Peyer's patch (tissue), 4 donors: ENCODE measurements around the gene ARHGAP24. TPM values are rescaled to one million over a fixed set of nuclear protein-coding genes. Genes with fewer than 3 reads are reported as not detected.

ENCODE experiments used
- DNase-seq, 3 donors: peaks; one replicate each; pipeline ENCODE4 v3.0.0-alpha.2; 2017 to 2019
- H3K27ac ChIP-seq, 4 donors: fragments of 200-600 bp; sonication (generic); one replicate each; pipeline ENCODE4 v1.5.1; 2016 to 2019
- H3K27me3 ChIP-seq, 2 donors: fragments of 200-600 bp; sonication (generic); one replicate each; pipeline ENCODE4 v1.5.1; 2019
- H3K36me3 ChIP-seq, 3 donors: fragments of 200-600 bp; sonication (generic); one replicate each; pipeline ENCODE4 v1.5.1; 2016 to 2019
- H3K4me1 ChIP-seq, 4 donors: fragments of 200-600 bp; sonication (generic); one replicate each; pipeline ENCODE4 v1.5.1; 2016 to 2019
- H3K4me3 ChIP-seq, 4 donors: fragments of 200-600 bp; sonication (generic); 1 replicate in 3 of 4; 2 replicates in 1 of 4; pipeline ENCODE4 v1.5.1; 2016 to 2019; ENCODE audit warnings: mild to moderate bottlenecking in 1 of 4
- H3K9me3 ChIP-seq, 4 donors: fragments of 200-600 bp; sonication (generic); one replicate each; pipeline ENCODE4 v1.5.1; 2016 to 2019; ENCODE audit warnings: mild to moderate bottlenecking in 1 of 4
- CTCF ChIP-seq, 6 experiments: fragments of 450-650 bp in 4 of 6; fragments of 200-600 bp in 2 of 6; sonication (generic) in 1 of 6; IDR thresholded peaks; one replicate each; pipeline ENCODE4 v1.5.1; 2017 to 2019; ENCODE audit warnings: antibody characterized with exemption in 6 of 6, mild to moderate bottlenecking in 3 of 6, moderate library complexity in 1 of 6
- POLR2A ChIP-seq, 2 donors: fragments of 450-650 bp; IDR thresholded peaks; one replicate each; pipeline ENCODE4 v1.5.1; 2017; ENCODE audit warnings: antibody characterized with exemption in 2 of 2, mild to moderate bottlenecking in 2 of 2, moderate library complexity in 2 of 2
- total RNA-seq, 4 donors: library from RNA; depleted of rRNA; stranded (reverse); fragments of >200 nt; gene quantifications; one replicate each; pipeline ENCODE4 v1.1.0, GENCODE V29; 2016

ARHGAP24 gene
- total RNA-seq, 4 donors from 2014 or later = 4.7 to 330 (median 20.0) TPM

- TF ChIP-seq POLR2A (IDR thresholded peaks at IDR 0.05) (no peak), CTCF (IDR thresholded peaks at IDR 0.05) (no peak)
- Histone ChIP-seq H3K27me3 (no peaks in the 10 kb centered on the region), H3K9me3 (no peaks in the 10 kb centered on the region), H3K27ac (peak overlapping the region in 2 of 4 donors; percentile 52 to 79), H3K36me3 (no peaks in the 10 kb centered on the region), H3K4me3 (no peak overlapping the region), H3K4me1 (peaks cover 0 to 15% (median 0%) of the 10 kb centered on the region in 4 donors)
- DNase-seq = peak in 2 of 3 donors; percentile 65 to 67
Observed at GRCh38 chr4:85557016-85557901, 82.3 kb downstream of the ARHGAP24 start.

GRCh38 chr4:85565761-85566480, 91.0 kb downstream of the ARHGAP24 start:
- Histone ChIP-seq H3K27me3 (no peaks in the 10 kb centered on the region), H3K27ac (no peak overlapping the region), H3K4me1 (no peaks in the 10 kb centered on the region), H3K4me3 (no peak overlapping the region), H3K36me3 (no peaks in the 10 kb centered on the region), H3K9me3 (no peaks in the 10 kb centered on the region)
- TF ChIP-seq CTCF (IDR thresholded peaks at IDR 0.05) = no peak
- no peak for TF ChIP-seq POLR2A (IDR thresholded peaks at IDR 0.05)
- no peak for DNase-seq

- no peak for TF ChIP-seq POLR2A (IDR thresholded peaks at IDR 0.05)
- no peak for TF ChIP-seq CTCF (IDR thresholded peaks at IDR 0.05)
- no peaks in the 10 kb centered on the region for H3K27me3 ChIP-seq
- no peak for DNase-seq
- H3K36me3 ChIP-seq = no peaks in the 10 kb centered on the region
- no peak overlapping the region for H3K4me3 ChIP-seq
- no peak overlapping the region for H3K27ac ChIP-seq
- no peaks in the 10 kb centered on the region for H3K4me1 ChIP-seq
- no peaks in the 10 kb centered on the region for H3K9me3 ChIP-seq
Observed at GRCh38 chr4:85569730-85570299, 94.9 kb downstream of the ARHGAP24 start.

DNA sequence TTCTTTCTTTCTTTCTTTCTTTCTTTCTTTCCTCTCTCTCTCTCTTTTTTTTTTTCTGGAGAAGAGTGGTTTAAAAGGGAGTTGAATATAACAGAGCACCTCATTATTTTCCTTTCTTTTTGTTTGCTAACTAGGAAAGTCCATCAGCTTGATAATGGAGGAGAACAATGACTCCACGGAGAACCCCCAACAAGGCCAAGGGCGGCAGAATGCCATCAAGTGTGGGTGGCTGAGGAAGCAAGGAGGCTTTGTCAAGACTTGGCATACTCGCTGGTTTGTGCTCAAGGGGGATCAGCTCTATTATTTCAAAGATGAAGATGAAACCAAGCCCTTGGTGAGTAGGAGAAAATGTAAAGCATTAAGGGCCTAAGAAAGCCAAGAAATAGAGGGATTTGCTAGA, 95.4 kb downstream of the ARHGAP24 start:
- H3K36me3 ChIP-seq = no peaks in the 10 kb centered on the region
- DNase-seq = no peak
- TF ChIP-seq CTCF (IDR thresholded peaks at IDR 0.05) (no peak), POLR2A (IDR thresholded peaks at IDR 0.05) (no peak)
- H3K27ac ChIP-seq = no peak overlapping the region
- H3K9me3 ChIP-seq = no peaks in the 10 kb centered on the region
- no peaks in the 10 kb centered on the region for H3K4me1 ChIP-seq
- H3K27me3 ChIP-seq = no peaks in the 10 kb centered on the region
- H3K4me3 ChIP-seq = no peak overlapping the region

- TF ChIP-seq POLR2A (IDR thresholded peaks at IDR 0.05) (no peak), CTCF (IDR thresholded peaks at IDR 0.05) (no peak)
- Histone ChIP-seq H3K4me3 (no peak overlapping the region), H3K36me3 (no peaks in the 10 kb centered on the region), H3K27me3 (no peaks in the 10 kb centered on the region), H3K4me1 (no peaks in the 10 kb centered on the region), H3K27ac (no peak overlapping the region), H3K9me3 (no peaks in the 10 kb centered on the region)
- no peak for DNase-seq
Observed at GRCh38 chr4:85571008-85571407, 96.1 kb downstream of the ARHGAP24 start.
